Posterior vena cava (tissue), 2 donors: ENCODE data around the gene IPO9. TPM values are rescaled to one million over a fixed set of nuclear protein-coding genes. Genes with fewer than 3 reads are reported as not detected.
"Not testable (repeated sequence)": the region's sequence is repeated elsewhere in the genome, so short reads cannot be mapped to it uniquely, and the experiment has no call there.

Source experiments
- DNase-seq: peaks from one replicate; pipeline ENCODE4 v3.0.0-alpha.2; 2020; ENCODE audit warnings: low spot score
- intact Hi-C, 2 donors: fragments of 100-400 bp; cut with DNase I; formaldehyde crosslinking; loops; one replicate each; pipeline versions ENCODE4 v1.14.1 to v1.14.2; 2022 to 2023
- total RNA-seq, 2 donors: library from RNA; stranded (reverse); fragmentation: NEBNext Ultra II Directional; extraction: Animal tissue kit (Norgen Biotek cat#: 25700); gene quantifications; one replicate each; pipeline ENCODE4 v1.2.1, GENCODE V29; 2021
- donor health status: DM: yes; HTN: yes; CAD: no.
- donor health status: DM: yes; HTN: yes; CAD: no.

The IPO9 gene
- total RNA-seq, 2 donors from 2014 or later, result 31.7 to 37.5 TPM

DNA sequence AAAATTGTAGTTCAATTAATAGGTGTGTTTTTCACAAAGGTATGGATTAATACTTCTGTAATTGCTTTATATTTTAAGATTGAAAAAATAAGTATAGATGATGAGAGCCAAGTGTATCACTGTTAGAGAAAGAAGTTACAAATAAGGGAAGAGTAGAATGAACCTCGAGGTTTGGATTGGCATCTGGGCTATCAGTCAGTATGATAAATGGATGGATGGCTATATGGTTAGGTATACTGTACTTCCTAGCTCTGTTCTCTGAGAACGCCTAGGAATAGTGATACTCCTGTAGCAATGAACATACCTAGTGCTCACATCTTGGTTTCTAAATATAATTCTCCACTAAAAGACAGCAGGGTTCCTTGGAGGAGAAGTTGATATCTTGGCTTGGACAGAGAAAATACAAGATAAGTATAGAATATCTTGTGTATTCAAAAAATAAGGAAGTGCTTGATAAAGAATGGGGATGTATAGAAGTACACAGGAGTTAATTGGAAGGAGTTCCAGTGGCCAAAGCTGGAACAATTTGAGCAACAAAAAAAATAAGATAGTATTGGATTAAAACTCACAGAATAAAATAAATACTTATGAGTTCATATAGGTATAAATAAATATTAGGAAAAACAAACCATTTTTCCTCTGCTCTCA, 12.4 kb downstream of the IPO9 start:
- intact Hi-C loops, result no loop called here
- DNase-seq, result no peak

DNA sequence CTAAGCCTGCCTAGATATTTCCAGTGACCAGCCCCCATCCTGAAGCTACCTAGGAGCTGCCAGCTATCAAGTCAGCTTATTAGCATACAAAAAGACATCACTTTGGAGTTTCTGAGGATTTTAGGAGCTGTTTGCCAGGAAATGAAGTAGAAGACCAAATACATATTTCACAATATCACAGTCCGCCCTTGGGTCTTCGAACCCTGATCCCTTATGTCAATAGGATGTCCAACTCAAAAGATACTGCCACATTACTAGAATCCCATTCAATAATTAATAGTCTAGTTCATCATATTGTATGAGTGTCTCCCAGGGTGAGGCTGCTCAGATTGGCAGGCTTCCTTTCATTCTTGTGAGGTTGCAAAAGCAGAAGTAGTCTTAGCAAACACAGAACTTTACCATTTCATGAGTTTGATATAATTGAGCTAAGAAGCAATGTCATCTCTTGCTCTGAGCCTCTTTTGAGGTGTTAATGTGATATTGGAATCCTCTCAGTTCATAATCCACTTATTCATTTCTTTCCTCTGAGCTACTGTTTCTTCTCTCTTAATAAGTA, 13.6 kb downstream of the IPO9 start:
- intact Hi-C loops, result no loop called here
- no peak for DNase-seq

DNA sequence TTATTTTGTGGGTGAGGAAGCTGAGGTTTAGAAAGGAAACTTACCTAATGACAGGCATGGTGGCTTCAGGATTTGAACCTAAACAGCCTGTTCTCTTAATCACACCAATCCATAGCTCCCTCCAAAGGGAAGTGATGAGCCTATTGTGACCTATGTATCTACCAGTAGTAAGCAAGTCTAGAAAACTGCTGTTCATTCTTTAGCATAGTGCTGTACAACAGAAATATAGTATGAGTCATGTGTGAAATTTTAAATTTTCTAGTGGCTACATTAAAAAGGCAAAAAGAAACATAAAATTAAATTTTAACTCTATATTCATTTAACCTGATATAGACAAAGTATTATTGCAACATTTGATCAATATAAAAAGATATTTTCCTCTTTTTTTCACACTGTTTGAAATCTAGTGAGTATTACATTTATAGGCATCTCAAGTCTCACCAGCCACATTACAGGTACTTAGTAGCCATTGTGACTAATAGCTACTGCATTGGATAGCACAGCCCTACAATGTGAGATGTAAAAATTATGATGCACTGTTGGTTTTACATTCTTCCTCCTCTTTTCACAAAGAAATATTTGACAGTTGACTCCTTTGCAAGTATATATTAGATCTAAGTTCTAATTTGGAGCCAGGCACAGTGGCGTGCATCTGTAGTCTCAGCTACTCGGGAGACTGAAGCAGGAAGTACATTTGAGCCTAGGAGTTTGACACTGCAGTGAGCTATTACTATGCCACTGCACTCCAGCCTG, 16.6 kb downstream of the IPO9 start:
- DNase-seq, result no peak
- intact Hi-C loops, result no loop called here

DNA sequence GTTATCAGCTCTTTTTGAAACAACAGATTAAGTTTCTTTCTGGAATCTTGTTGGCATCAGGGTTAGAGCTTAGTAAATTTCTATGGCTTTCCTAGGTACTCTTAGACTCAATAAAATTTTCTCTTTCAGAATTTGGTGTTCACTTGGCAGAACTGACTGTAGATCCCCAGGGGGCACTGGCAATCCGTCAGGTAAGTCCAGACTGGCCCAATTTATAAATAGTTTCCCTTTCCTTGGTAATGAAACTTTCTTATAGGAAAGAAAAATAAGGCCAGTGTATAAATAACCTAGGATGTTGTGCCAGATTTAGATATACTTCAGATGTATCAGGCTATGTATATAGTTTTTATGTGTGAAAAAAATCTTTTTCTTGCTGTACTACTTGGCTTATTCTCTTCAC, 18.2 kb downstream of the IPO9 start:
- no peak for DNase-seq
- intact Hi-C loops, result no loop called here

DNA sequence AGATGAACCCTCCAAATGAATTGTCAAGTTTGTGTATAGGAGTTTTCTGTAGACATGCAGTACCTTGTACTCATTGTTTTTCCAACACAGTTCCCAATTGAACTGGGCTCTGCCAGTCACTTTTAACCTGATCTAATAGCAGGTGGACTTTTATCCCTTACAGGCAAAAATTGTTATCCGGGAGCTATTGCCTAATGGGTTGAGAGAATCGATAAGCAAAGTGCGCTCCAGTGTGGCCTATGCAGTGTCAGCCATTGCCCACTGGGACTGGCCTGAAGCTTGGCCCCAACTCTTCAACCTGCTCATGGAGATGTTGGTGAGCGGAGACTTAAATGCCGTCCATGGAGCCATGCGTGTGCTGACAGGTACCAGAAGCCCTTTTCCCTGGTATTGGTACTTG, 19.3 kb downstream of the IPO9 start:
- intact Hi-C loops, result no loop called here
- no peak for DNase-seq

DNA sequence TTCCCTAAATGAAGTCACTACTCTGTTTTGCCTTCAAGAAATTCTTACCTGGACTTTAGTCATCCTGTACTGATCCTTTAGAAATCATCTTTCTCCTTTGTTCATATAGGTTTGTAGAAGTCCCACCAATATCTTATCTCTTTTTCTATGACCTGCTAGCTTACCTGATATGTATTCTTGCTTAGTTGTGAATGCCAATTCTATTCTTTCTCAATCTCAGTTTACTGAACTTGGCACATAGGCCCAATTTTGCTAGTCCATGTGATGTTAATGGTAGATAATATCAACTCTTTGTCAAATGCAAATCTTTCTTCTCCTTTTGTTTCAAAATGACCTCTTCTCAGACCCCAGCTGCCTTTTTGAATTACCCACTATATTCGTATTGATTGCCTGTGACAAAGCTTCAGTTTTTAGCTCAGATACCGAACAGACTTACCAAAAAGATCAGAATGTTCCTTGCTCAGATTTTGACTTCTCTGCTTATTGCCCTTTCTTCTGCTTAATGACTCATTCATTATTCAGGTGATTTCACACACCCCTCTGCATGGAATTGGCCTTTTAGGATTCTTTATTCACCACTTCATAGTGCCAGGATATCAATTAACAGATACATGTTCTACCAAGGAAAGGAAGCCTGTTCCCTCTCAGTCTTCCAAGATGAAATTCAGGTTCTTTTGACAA, 20.6 kb downstream of the IPO9 start:
- intact Hi-C loops, result no loop called here
- no peak for DNase-seq

DNA sequence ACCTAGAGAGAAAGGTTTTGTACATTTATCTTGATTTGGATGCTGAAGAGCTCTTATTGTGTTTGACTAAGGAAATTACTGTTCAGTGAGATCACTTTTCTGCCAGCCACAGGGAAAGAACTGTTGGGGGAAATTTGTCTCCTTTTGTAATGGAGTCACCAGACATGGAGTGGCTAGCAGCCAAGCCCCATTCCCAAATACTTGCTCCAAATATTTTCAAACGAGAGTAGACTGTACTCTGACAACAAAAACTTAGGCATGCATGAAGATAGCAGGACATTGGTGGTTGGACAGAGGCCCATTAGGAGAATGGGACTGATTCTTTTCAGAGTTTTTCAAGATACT, 21.1 kb downstream of the IPO9 start:
- no peak for DNase-seq
- intact Hi-C loops, result no loop called here

DNA sequence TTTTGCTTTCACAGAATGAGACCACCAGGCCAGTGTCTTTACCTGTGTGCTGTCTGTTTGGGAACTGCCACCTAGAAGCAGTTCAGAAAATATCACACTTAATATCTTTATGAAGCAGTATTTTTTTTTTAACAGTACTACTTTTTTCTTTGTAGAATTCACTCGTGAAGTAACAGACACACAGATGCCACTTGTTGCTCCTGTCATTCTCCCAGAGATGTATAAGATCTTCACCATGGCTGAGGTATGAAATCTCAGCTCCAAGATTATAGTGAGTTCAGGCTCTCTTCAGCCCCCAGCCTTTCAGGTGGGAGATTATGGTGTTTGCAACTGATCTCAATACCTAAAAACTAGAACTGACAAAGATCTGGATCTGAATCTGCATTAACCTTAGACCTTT, 23.0 kb downstream of the IPO9 start:
- no peak for DNase-seq
- intact Hi-C loops, result no loop called here

DNA sequence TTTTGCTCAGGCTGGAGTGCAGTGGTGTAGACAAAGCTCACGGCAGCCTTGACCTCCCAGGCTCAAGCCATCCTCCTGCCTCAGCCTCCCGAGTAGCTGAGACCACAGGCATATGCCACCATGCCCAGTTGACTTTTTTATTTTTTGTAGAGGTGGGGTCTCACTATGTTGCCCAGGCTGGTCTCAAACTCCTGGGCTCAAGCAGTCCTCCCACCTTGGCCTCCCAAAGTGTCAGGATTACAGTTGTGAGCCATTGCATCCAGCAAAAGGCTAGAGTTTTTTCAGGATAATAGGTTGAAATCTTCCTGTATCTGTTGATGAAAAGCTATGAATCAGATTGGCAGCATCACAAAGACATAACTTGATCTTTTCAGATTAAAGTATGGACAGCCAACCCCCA, 27.8 kb downstream of the IPO9 start:
- intact Hi-C loops, result loop anchor here in 1 of 2 donors (5.0 kb wide), 1 partner anchor 856 kb away; the partner anchor contains the start of gene SYT2
- not testable (repeated sequence) for DNase-seq

DNA sequence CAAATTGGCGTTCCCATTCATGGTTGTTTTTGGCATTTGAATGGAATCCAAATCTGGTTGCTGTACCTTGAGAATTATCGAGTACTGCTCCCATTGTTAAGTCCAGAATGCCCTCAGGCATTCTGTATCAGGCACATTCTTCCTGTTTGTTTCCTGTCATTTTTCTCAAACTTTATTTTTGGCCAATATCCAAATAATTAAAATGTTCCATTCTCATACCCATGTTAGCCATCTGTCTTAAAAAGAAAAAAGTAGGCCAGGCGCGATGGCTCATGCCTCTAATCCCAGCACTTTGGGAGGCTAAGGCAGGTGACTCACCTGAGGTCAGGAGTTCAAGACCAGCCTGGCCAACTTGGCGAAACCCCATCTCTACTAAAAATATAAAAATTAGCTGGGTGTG, 30.5 kb downstream of the IPO9 start:
- intact Hi-C loops, result loop anchor here in 1 of 2 donors (5.0 kb wide), 1 partner anchor 853 kb away; the partner anchor contains the start of gene SYT2
- no peak for DNase-seq

DNA sequence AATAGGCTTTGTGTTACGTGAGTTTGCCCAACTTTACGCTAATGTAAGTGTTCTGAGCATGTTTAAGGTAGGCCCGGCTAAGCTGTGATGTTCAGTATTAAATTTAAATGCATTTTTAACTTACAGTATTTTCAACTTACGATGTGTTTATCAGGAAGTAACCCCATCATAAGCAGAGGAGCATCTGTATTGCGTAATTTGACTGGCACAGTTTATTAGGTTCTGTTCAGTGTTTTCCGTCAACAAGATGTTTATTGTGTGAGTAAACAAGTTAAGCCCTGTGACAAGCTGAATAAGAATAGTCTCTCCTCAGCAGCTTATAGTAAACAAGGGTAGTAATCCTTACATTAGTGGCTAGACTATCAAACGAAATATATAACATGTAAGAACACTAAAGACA, 32.5 kb downstream of the IPO9 start:
- intact Hi-C loops, result no loop called here
- DNase-seq, result no peak

DNA sequence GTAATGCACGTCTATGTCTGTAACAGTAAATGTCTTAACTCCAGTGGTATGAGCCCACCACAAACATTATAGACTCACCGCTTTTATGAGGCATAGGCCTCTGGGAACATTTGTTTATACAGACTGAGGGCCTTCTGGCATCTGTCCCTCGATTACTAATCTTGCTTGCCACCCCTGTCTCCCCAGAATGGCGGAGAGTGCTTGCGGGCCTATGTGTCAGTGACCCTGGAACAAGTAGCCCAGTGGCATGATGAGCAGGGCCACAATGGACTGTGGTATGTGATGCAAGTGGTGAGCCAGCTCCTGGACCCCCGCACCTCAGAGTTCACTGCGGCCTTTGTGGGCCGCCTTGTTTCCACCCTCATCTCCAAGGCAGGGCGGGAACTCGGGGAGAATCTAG, 41.4 kb downstream of the IPO9 start:
- intact Hi-C loops, result no loop called here
- no peak for DNase-seq

DNA sequence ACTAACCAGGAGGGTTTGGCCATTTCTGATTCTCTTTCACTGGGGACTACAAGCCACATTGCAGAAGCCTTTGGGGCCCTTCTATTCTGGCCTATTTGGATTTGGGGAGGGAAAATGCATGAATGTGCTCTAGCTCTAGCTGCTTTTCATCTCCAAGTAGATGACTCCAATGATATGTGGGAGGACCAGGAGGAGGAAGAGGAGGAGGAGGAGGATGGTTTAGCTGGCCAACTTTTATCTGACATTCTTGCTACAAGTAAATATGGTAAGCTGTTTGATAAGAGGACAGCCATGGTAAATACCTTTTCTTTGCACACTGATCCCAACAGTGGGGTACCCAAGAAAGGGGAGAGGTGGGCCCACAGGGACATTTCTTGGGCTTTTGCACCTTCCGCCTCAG, 45.7 kb downstream of the IPO9 start:
- intact Hi-C loops, result loop anchor here in 1 of 2 donors (5.0 kb wide), 1 partner anchor 98 kb away; no protein-coding TSS in a partner anchor
- DNase-seq, result no peak

DNA sequence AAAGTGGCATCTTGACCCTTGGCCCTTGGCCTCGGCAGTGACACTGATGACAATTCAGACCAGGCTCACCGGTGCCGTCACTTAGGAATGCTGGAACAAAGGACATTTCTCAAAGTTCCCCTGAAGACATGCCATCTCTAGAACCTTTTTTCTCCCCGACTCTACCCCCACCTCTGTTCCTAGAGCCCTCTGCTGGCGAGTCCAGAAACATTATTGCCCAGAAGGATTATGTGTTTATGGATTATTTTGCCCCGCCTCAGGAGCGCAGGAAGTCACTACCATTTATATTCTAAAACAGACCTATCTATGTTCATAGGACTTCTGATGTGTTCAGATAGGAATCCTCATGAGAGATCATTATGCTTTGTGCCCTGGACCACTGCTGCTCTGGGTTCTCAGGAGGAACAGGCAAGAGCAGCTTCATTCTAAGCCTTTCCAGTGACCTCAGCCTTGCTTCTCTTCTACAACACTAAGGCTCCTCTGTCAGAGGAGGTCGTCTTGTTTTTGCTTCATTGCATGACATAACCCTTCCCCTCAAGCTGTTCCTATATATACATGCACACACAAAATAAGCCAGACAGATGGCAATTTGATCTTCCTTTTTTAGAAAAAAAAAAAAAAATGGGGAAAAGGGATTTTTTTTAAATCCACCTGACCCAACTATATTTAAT, 47.3 kb downstream of the IPO9 start:
- intact Hi-C loops, result loop anchor here in 1 of 2 donors (5.0 kb wide), 1 partner anchor 96 kb away; no protein-coding TSS in a partner anchor
- no peak for DNase-seq

DNA sequence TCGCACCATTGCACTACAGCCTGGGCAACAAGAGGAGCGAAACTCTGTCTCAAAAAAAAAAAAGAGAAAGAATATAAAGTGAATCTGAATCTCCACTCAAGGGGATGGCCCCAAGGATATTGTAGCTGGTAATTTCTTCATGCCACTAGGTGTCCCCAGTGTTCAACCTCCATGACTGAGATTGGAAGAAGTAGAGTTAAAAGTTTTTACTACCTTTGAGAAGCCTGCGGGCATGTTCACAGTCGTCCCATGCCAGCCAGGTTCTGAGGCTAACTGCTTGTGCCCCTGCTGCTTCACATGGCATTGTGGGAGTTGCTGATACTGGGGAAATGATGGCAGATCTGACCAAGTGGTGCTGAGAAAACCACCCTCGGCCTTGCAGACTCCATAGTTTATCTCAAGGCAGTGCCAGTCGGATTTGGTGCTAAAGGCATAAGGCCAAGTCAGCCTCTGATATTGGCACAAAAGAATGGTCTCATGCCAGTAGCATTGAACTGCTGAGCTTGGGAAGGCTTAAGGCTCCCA, 49.0 kb downstream of the IPO9 start:
- intact Hi-C loops, result loop anchor here in 1 of 2 donors (5.0 kb wide), 1 partner anchor 94 kb away; no protein-coding TSS in a partner anchor
- no peak for DNase-seq

DNA sequence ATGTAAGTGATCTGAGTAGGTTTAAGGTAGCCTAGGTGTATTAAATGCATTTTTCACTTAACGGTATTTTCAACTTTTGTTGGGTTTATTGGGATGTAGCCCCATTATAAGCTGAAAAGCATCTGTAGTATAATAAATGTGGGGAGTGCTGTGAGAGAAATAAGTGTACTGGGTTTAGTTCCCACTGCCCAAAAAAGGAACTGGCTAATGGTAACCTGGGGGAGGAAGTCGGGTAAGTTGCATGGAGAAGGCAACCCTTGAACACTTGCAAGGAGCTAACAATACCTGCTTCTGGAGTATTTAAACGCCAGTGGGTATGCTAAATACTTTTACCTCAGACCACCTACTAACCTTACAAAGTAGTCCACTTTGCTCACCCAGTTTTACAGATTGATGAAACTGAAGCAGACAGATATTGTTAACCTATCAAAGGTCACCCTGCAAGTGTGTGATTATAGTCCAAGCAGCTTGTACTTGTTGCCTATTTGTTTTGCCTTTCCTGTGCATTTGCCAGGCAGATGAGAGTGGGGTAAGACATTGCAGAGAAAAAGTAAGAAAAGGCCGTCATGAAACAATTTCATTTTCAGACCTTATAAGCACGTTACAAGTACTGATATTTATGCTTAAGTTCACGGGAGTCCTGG, 52.1 kb downstream of the IPO9 start:
- no peak for DNase-seq
- intact Hi-C loops, result no loop called here

DNA sequence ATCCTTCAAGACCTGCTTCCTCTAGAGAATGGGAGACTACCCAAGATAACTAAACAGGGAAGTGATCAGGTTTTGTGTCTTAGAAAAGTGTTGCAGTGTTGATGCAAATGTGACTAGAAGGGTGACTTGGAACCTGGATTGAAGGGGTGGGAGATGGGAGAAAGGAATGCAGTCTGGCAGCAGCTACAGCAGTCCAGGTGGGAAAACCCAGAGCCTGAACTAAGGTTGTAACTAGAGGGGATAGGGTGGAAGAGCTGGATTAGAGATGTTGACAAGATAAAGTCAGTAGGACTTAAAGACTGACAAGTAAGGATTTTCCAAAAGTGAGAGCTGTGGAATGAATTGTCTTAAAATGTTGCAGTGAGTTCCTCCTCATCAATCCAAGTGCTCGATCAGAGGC, 52.7 kb downstream of the IPO9 start:
- DNase-seq, result no peak
- intact Hi-C loops, result no loop called here

DNA sequence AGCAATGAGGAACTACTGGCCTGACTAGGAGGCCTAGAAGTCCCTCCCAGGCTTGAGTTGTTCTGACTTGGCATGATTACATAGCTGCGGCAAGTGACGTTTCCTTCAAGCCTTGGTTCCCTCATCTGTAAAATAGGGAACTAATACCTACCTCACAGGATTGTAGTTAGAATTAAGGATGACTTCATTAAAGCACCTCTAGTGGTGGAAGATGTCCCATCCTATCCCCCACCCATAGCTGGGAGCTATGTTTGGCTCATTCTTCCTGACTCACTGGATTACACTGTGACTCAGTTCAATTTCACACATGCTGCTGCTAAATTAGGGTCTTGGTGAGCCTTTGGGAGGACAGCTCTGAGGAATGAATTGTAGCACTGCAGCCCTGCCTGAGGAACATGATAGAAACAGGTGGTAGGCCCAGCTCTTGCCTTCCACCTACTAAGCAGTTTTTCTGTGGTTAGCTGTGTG, 53.7 kb downstream of the IPO9 start:
- no peak for DNase-seq
- intact Hi-C loops, result no loop called here

DNA sequence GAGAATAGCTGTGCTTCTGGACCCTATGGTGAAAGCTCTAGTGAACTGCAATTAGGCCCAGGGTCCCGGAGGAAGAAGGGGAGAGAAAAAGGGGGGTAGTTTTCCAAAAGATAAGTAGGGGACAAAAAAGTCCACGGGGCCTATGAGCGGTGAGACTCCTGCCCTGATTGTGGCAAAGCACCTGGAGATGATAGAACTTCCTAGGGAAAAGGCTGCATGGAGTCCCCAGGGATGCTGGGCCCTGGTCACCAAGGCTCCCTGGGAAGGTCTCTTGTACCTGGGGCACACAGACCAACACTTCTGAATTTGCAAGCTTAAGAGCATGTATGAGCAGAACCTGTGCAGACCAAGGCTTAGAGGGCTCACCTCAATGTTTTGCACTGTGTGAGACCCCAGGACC, 54.3 kb downstream of the IPO9 start:
- intact Hi-C loops, result no loop called here
- DNase-seq, result no peak
